ENCODE measurements around the gene TXN2.
"Not testable (repeated sequence)": the region's sequence is repeated elsewhere in the genome, so short reads cannot be mapped to it uniquely, and the experiment has no call there.

The TXN2 gene

DNA sequence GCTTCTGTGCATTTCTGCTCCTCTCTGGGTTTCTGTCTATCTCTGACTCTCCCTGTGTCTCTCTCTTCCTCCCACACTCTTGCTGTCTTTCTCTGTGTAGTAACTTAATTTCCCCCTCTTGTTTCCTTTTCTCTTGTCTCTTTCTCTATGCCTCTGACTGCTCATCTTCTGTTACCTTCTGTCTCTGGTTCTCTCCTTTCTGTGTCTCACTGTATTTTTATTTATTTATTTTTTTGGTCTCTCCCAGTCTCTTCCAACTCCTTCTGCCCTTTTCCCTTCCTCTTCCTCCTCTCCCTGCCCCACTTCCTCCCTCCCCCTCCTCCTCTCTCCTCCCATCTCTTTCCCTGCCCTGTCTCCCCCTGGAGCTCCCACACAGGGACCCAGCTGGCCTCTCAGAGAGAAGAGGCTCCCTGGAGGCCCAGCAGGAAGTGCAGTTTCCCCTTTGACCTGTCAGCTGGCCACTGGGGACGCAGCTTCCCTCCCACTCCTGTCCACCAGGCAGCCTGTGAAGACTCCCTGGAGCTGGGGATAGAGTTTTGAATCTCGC lies 55.4 kb downstream of the TXN2 start:
- DNase-seq: peak; percentile 72

- no peak for DNase-seq
Measured at GRCh38 chr22:36424901-36425579, 56.4 kb downstream of the TXN2 start.

DNA sequence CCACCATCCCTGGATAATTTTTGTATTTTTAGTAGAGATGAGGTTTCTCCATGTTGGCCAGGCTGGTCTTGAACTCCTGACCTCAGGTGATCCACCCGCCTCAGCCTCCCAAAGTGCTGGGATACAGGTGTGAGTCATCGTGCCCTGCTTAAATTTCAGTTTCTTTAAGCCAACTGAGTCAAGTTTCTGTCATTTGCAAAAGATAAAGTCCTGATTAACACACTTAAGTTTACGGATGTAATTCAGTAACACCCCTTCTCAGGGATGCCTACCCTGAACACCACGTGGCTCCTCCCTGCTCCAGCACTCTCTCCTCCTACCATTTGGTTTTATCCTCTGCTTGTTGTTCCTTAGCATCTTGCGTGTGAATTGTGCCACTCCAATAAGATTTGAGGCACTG lies 57.0 kb downstream of the TXN2 start:
- not testable (repeated sequence) for DNase-seq

GRCh38 chr22:36423461-36424404 lies 57.7 kb downstream of the TXN2 start:
- peak; percentile 98 for DNase-seq

DNA sequence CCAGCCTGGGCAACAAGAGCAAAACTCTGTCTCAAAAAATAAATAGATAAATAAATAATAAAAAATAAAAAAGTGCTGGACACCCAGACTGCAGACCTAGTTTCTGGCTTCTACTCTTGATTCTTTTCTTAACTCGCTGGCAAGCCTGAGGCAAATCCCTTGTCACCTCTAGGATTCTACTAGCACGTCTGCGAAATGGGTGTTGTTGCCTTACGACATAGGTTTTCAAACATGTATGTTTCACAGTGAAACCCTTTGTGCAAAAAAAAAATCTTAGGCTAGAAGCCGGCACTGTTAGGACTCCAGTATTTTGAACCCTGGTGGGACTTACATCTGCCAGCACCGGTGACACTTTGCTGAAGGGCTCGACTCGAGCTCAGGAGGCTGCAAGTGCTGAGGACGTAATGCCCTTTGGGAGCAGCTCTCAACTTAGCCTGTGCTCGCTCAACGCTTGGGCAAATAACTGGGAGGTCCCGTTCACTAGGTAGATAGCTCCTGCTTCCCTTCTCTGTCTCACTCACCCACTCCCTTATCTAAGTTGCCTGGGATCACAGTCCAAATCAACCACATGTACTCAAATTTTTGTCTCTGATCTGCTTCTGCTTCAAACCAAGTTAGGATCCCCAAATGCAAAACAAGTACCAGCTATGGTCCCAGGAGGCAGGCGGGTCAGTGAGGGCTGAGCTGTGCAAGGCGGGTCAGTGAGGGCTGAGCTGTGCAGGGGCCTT lies 59.0 kb downstream of the TXN2 start:
- peak; percentile 41 for DNase-seq

DNA sequence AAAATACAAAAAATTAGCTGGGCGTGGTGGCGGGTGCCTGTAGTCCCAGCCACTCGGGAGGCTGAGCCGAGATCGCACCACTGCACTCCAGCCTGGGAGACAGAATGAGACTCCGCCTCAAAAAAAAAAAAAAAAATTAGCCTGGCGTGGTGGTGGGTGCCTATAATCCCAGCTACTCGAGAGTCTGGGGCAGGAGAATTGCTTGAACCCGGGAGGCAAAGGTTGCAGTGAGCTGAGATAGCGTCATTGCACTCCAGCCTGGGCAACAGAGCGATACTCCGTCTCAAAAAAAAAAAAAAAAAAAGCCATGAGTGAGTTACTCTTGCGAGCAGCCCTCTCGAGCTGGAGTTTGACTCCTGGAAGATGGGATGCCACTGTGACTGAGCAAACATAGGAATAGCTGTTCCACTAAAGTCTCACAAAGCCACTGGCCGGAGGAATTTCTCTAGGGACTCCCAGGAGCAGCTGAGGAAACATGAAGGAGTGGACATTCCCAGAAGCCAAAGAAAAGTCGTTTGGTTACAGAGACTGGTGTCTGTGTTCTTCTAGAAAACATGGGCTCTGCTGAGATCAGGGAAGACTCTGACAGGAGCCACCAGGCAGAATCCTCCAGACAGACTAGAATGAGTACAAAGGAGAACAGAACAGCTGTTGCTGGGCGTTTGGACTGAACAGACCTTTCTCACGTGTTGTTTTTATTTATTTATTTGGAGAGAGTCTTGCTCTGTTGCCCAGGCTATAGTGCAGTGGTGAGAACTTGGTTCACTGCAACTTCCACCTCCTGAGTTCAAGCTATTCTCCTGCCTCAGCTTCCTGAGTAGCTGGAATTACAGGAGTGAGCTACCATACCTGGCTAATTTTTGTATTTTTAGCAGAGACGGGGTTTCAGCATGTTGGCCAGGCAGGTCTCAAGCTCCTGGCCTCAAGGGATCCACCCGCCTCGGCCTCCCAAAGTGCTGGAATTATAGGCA lies 61.2 kb downstream of the TXN2 start:
- DNase-seq: no peak

DNA sequence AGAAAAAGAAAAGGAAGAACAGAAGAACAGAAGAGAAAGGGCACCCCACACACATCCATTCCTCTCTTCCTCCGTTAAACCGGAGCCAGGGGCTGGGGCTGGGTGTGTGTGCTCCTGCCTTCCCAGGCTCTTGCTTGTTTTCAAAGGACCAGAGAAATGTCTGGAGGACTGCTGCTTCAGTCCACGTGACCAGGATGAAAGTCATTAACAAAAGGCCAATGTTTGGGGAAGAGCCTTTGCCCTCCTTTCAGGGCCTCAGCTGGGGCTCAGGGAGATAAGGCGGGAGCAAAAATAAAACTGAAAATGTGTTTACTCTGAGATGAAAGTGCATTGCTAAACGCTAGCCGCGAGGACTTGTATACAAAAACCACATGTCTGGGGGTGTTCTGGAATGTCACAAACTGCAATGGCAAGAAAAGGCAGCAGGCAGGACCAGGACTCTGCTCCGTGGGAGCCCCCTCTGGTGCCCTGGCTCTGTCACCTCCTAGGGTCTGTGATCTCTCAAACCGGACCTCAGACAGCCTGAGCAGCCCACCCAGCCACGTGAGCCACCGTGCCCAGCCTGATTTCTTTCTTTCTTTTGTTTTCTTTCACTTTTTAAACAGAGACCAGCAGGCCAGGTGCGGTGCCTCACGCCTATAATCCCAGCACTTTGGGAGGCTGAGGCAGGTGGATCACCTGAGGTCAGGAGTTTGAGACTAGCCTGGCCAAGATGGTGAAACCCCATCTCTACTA lies 62.1 kb downstream of the TXN2 start:
- peak; percentile 91 for DNase-seq

GRCh38 chr22:36417281-36417686 lies 64.2 kb downstream of the TXN2 start:
- DNase-seq: no peak
